Thoracic aorta (tissue), 2 donors: ENCODE data around the gene H2BK1. TPM values are rescaled to one million over a fixed set of nuclear protein-coding genes. Genes with fewer than 3 reads are reported as not detected.

Experiments
- ATAC-seq: fragments of 150-250 bp; one replicate; pipeline ENCODE4 v1.8.0; 2017; ENCODE audit warnings: low read depth; ENCODE audit not compliant: insufficient number of reproducible peaks, low FRiP score
- DNase-seq: peaks from one replicate; pipeline ENCODE4 v3.0.0-alpha.2; 2020; ENCODE audit warnings: low spot score
- H3K27ac ChIP-seq, 2 donors: fragments of 200-600 bp; sonication (generic); 1 replicate in 1 of 2; 2 replicates in 1 of 2; pipeline ENCODE4 v1.5.1; 2016; ENCODE audit warnings: mild to moderate bottlenecking in 2 of 2, moderate library complexity in 2 of 2
- H3K27me3 ChIP-seq: fragments of 200-600 bp; sonication (generic); replicated peaks from 2 replicates; pipeline ENCODE4 v1.6.0; 2016; ENCODE audit warnings: mild to moderate bottlenecking; ENCODE audit not compliant: insufficient read depth
- H3K36me3 ChIP-seq: fragments of 200-600 bp; sonication (generic); one replicate; pipeline ENCODE4 v1.5.1; 2016
- H3K4me1 ChIP-seq, 2 donors: fragments of 200-600 bp; sonication (generic); 1 replicate in 1 of 2; 2 replicates in 1 of 2; pipeline versions ENCODE4 v1.5.1 to v1.6.0; 2016; ENCODE audit warnings: low read depth in 2 of 2, mild to moderate bottlenecking in 1 of 2; ENCODE audit not compliant: control insufficient read depth in 1 of 2
- H3K4me3 ChIP-seq: fragments of 200-600 bp; sonication (generic); 2 replicates; pipeline ENCODE4 v1.5.1; 2016; ENCODE audit warnings: mild to moderate bottlenecking
- H3K9me3 ChIP-seq: fragments of 200-600 bp; sonication (generic); 2 replicates; pipeline ENCODE4 v1.5.1; 2016
- CTCF ChIP-seq: fragments of 200-600 bp; sonication (generic); IDR thresholded peaks from one replicate; pipeline ENCODE4 v1.5.1; 2019; ENCODE audit warnings: antibody characterized with exemption
- total RNA-seq, 2 donors: library from RNA; depleted of rRNA; stranded (reverse); fragments of >200 nt; gene quantifications; one replicate each; pipeline versions ENCODE4 v1.1.0 to v1.2.3, GENCODE V29; 2016

The H2BK1 gene
- total RNA-seq, 2 donors from 2014 or later, result not detected

- Histone ChIP-seq H3K36me3 (no peaks in the 10 kb centered on the region), H3K4me1 (no peaks in the 10 kb centered on the region), H3K9me3 (no peaks in the 10 kb centered on the region), H3K27ac (no peak overlapping the region), H3K27me3 (no peaks in the 10 kb centered on the region), H3K4me3 (no peak overlapping the region)
- ATAC-seq, result no peak
- TF ChIP-seq CTCF, result no peak
- no peak for DNase-seq
These were observed 29.3 kb downstream of the H2BK1 start for GRCh38 chr7:151181011-151181431.

GRCh38 chr7:151179946-151180345 is 30.3 kb downstream of the H2BK1 start:
- Histone ChIP-seq H3K36me3 (no peaks in the 10 kb centered on the region), H3K4me3 (no peak overlapping the region), H3K27me3 (peaks cover 4% of the 10 kb centered on the region), H3K9me3 (no peaks in the 10 kb centered on the region), H3K27ac (no peak overlapping the region), H3K4me1 (peaks cover 0 to under 1% of the 10 kb centered on the region in 2 donors)
- DNase-seq (no peak), ATAC-seq (no peak)
- no peak for TF ChIP-seq CTCF

- H3K36me3 ChIP-seq, result no peaks in the 10 kb centered on the region
- peaks cover 4% of the 10 kb centered on the region for H3K27me3 ChIP-seq
- no peak for DNase-seq
- ATAC-seq, result no peak
- H3K27ac ChIP-seq, result no peak overlapping the region
- no peak for TF ChIP-seq CTCF
- H3K9me3 ChIP-seq, result no peaks in the 10 kb centered on the region
- H3K4me3 ChIP-seq, result no peak overlapping the region
- peaks cover 0 to 6% of the 10 kb centered on the region in 2 donors for H3K4me1 ChIP-seq
These were observed 30.9 kb downstream of the H2BK1 start for GRCh38 chr7:151179287-151179860.

GRCh38 chr7:151178831-151179230 is 31.5 kb downstream of the H2BK1 start:
- no peaks in the 10 kb centered on the region for H3K36me3 ChIP-seq
- DNase-seq (no peak), ATAC-seq (no peak)
- no peak overlapping the region for H3K27ac ChIP-seq
- no peak overlapping the region for H3K4me3 ChIP-seq
- H3K9me3 ChIP-seq, result no peaks in the 10 kb centered on the region
- TF ChIP-seq CTCF, result no peak
- peaks cover 4% of the 10 kb centered on the region for H3K27me3 ChIP-seq
- peaks cover 0 to 7% of the 10 kb centered on the region in 2 donors for H3K4me1 ChIP-seq

- Histone ChIP-seq H3K27ac (no peak overlapping the region), H3K27me3 (peaks cover 4% of the 10 kb centered on the region), H3K4me3 (no peak overlapping the region), H3K4me1 (peaks cover 0 to 7% of the 10 kb centered on the region in 2 donors), H3K36me3 (no peaks in the 10 kb centered on the region), H3K9me3 (no peaks in the 10 kb centered on the region)
- no peak for ATAC-seq
- TF ChIP-seq CTCF, result no peak
- DNase-seq, result no peak
These were observed 32.1 kb downstream of the H2BK1 start for GRCh38 chr7:151178236-151178635.
